GM18498 (cell line): Measurements from ENCODE around the gene TMEM200B.
"Not testable (repeated sequence)": the region's sequence is repeated elsewhere in the genome, so short reads cannot be mapped to it uniquely, and the experiment has no call there.

Source experiments
- ATAC-seq: cut with Tn5 transposase; IDR thresholded peaks from one replicate; pipeline ENCODE4 v1.9.1; 2021; ENCODE audit warnings: mild to moderate bottlenecking, moderate library complexity; ENCODE audit not compliant: unreplicated experiment

Gene TMEM200B

GRCh38 chr1:29112705-29113412 lies 10.8 kb downstream of the TMEM200B start:
- no peak for ATAC-seq

- ATAC-seq = not testable (repeated sequence)
Measured at GRCh38 chr1:29108041-29108440, 15.7 kb downstream of the TMEM200B start.

- no peak for ATAC-seq
Measured at GRCh38 chr1:29105822-29106221, 17.9 kb downstream of the TMEM200B start.

GRCh38 chr1:29100487-29100886 lies 23.2 kb downstream of the TMEM200B start:
- ATAC-seq = no peak

GRCh38 chr1:29099286-29099685 lies 24.4 kb downstream of the TMEM200B start:
- ATAC-seq = no peak

- no peak for ATAC-seq
Measured at GRCh38 chr1:29096231-29096886, 27.3 kb downstream of the TMEM200B start.

GRCh38 chr1:29094954-29095353 lies 28.7 kb downstream of the TMEM200B start:
- ATAC-seq = no peak

- no peak for ATAC-seq
Measured at GRCh38 chr1:29094433-29094832, 29.3 kb downstream of the TMEM200B start.

GRCh38 chr1:29092704-29093103 lies 31.0 kb downstream of the TMEM200B start:
- ATAC-seq = not testable (repeated sequence)

GRCh38 chr1:29090937-29091618 lies 32.6 kb downstream of the TMEM200B start:
- no peak for ATAC-seq

- no peak for ATAC-seq
Measured at GRCh38 chr1:29084196-29084521, 39.5 kb downstream of the TMEM200B start.

GRCh38 chr1:29083317-29084195 lies 40.1 kb downstream of the TMEM200B start:
- ATAC-seq = no peak

GRCh38 chr1:29082519-29082918 lies 41.2 kb downstream of the TMEM200B start:
- no peak for ATAC-seq

GRCh38 chr1:29081201-29081600 lies 42.5 kb downstream of the TMEM200B start:
- no peak for ATAC-seq

- ATAC-seq = not testable (repeated sequence)
Measured at GRCh38 chr1:29079916-29080629, 43.6 kb downstream of the TMEM200B start.

GRCh38 chr1:29077155-29077554 lies 46.5 kb downstream of the TMEM200B start:
- ATAC-seq = no peak
